ENCODE measurements around the gene CCNG2. TPM values are rescaled to one million over a fixed set of nuclear protein-coding genes. Genes with fewer than 3 reads are reported as not detected.

The CCNG2 gene
- total RNA-seq, 4 donors from 2014 or later: 21.3 to 67.0 (median 28.7) TPM

GRCh38 chr4:77157859-77158486 is 966 bp downstream of the CCNG2 start:
- Histone ChIP-seq H3K36me3 (no peaks in the 10 kb centered on the region), H3K4me1 (peaks cover 0 to 5% of the 10 kb centered on the region in 2 donors), H3K4me3 (peak overlapping the region; percentile 78 to 91), H3K27ac (peak overlapping the region; percentile 91 to 94), H3K27me3 (no peaks in the 10 kb centered on the region), H3K9me3 (no peaks in the 10 kb centered on the region)
- TF ChIP-seq POLR2A (IDR thresholded peaks at IDR 0.05) (peak; percentile 23 to 32), CTCF (IDR thresholded peaks at IDR 0.05) (peak in 2 of 4 experiments; percentile 28 to 30)
- peak; percentile 88 to 91 for DNase-seq
- intact Hi-C loops (cut with DNase I; ENCODE audit: low total_unique reads): loop anchor here (2.0 kb wide), 1 partner anchor 81 kb away; no protein-coding TSS in a partner anchor

- Histone ChIP-seq H3K27ac (peak overlapping the region; percentile 91 to 94), H3K4me1 (peaks cover 0 to 5% of the 10 kb centered on the region in 2 donors), H3K27me3 (no peaks in the 10 kb centered on the region), H3K36me3 (no peaks in the 10 kb centered on the region), H3K9me3 (no peaks in the 10 kb centered on the region), H3K4me3 (peak overlapping the region; percentile 78 to 91)
- DNase-seq: peak; percentile 35 to 46
- TF ChIP-seq CTCF (IDR thresholded peaks at IDR 0.05) (peak in 1 of 4 experiments; percentile 8), POLR2A (IDR thresholded peaks at IDR 0.05) (no peak)
- intact Hi-C loops (cut with DNase I; ENCODE audit: low total_unique reads): no loop called here
Observed at GRCh38 chr4:77158487-77158861, 1.5 kb downstream of the CCNG2 start.

GRCh38 chr4:77159806-77160205 is 2.8 kb downstream of the CCNG2 start:
- H3K36me3 ChIP-seq: no peaks in the 10 kb centered on the region
- H3K27me3 ChIP-seq: no peaks in the 10 kb centered on the region
- peak overlapping the region in 1 of 2 donors; percentile 91 for H3K27ac ChIP-seq
- TF ChIP-seq CTCF (IDR thresholded peaks at IDR 0.05) (no peak), POLR2A (IDR thresholded peaks at IDR 0.05) (no peak)
- no peaks in the 10 kb centered on the region for H3K9me3 ChIP-seq
- H3K4me3 ChIP-seq: no peak overlapping the region
- intact Hi-C loops (cut with DNase I; ENCODE audit: low total_unique reads): no loop called here
- H3K4me1 ChIP-seq: peaks cover 0 to 5% of the 10 kb centered on the region in 2 donors
- no peak for DNase-seq

GRCh38 chr4:77163641-77164040 is 6.6 kb downstream of the CCNG2 start:
- H3K27me3 ChIP-seq: no peaks in the 10 kb centered on the region
- no peaks in the 10 kb centered on the region for H3K36me3 ChIP-seq
- H3K9me3 ChIP-seq: no peaks in the 10 kb centered on the region
- no peak overlapping the region for H3K4me3 ChIP-seq
- no peaks in the 10 kb centered on the region for H3K4me1 ChIP-seq
- intact Hi-C loops (cut with DNase I; ENCODE audit: low total_unique reads): no loop called here
- DNase-seq: no peak
- H3K27ac ChIP-seq: no peak overlapping the region
- TF ChIP-seq CTCF (IDR thresholded peaks at IDR 0.05) (no peak), POLR2A (IDR thresholded peaks at IDR 0.05) (no peak)

- TF ChIP-seq CTCF (IDR thresholded peaks at IDR 0.05) (no peak), POLR2A (IDR thresholded peaks at IDR 0.05) (no peak)
- H3K4me3 ChIP-seq: no peak overlapping the region
- intact Hi-C loops (cut with DNase I; ENCODE audit: low total_unique reads): no loop called here
- no peaks in the 10 kb centered on the region for H3K27me3 ChIP-seq
- no peaks in the 10 kb centered on the region for H3K4me1 ChIP-seq
- no peak overlapping the region for H3K27ac ChIP-seq
- DNase-seq: no peak
- H3K9me3 ChIP-seq: no peaks in the 10 kb centered on the region
- no peaks in the 10 kb centered on the region for H3K36me3 ChIP-seq
Observed at GRCh38 chr4:77167173-77167572, 10.2 kb downstream of the CCNG2 start.

Measured in uterus (tissue), 4 donors.